ENCODE measurements around the gene RASGRF1.
"Not testable (repeated sequence)": the region's sequence is repeated elsewhere in the genome, so short reads cannot be mapped to it uniquely, and the experiment has no call there.

Gene RASGRF1

GRCh38 chr15:79121571-79121970, 31.0 kb upstream of the RASGRF1 start:
- Histone ChIP-seq H3K4me3 (ENCODE audit: low read length) (no peak overlapping the region), H3K36me3 (ENCODE audit: control insufficient read depth, insufficient read depth, low read length, severe bottlenecking) (no peaks in the 10 kb centered on the region), H3K27me3 (replicated peaks; ENCODE audit: control insufficient read depth, insufficient read depth, low read length) (peaks cover 32% of the 10 kb centered on the region), H3K4me1 (ENCODE audit: control insufficient read depth, insufficient read depth, low read length) (no peaks in the 10 kb centered on the region), H3K9me3 (ENCODE audit: control insufficient read depth, low read length) (no peaks in the 10 kb centered on the region), H3K9ac (ENCODE audit: low read length) (no peak overlapping the region)
- DNase-seq (ENCODE audit: low read depth) = no peak

GRCh38 chr15:79117442-79118204, 27.0 kb upstream of the RASGRF1 start:
- Histone ChIP-seq H3K27me3 (replicated peaks; ENCODE audit: control insufficient read depth, insufficient read depth, low read length) (peaks cover 25% of the 10 kb centered on the region), H3K36me3 (ENCODE audit: control insufficient read depth, insufficient read depth, low read length, severe bottlenecking) (no peaks in the 10 kb centered on the region), H3K4me1 (ENCODE audit: control insufficient read depth, insufficient read depth, low read length) (peaks cover 3% of the 10 kb centered on the region), H3K4me3 (ENCODE audit: low read length) (no peak overlapping the region), H3K9me3 (ENCODE audit: control insufficient read depth, low read length) (peaks cover 9% of the 10 kb centered on the region), H3K9ac (ENCODE audit: low read length) (no peak overlapping the region)
- DNase-seq (ENCODE audit: low read depth) = no peak

DNA sequence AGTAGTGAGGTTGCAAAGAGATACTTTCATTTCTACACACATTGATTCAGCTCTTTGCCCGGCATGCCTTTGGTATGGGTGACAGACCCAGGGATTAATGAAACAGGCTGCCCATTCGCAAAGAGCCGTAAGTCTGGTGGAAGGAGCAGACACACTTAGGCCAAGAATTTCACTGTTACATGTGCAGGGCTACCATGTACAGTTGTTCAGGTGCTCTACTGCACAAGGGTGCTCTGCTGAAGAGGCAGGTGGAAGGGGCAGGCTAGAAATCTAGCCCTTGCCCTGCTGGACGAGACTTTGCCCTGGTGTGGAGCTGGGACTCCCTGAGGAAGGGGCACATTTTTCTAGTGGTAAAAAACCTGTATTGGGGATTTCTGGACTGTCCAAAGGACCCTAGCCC, 26.2 kb upstream of the RASGRF1 start:
- DNase-seq (ENCODE audit: low read depth) = no peak
- Histone ChIP-seq H3K4me3 (ENCODE audit: low read length) (no peak overlapping the region), H3K36me3 (ENCODE audit: control insufficient read depth, insufficient read depth, low read length, severe bottlenecking) (no peaks in the 10 kb centered on the region), H3K4me1 (ENCODE audit: control insufficient read depth, insufficient read depth, low read length) (peaks cover 3% of the 10 kb centered on the region), H3K9me3 (ENCODE audit: control insufficient read depth, low read length) (peaks cover 9% of the 10 kb centered on the region), H3K9ac (ENCODE audit: low read length) (no peak overlapping the region), H3K27me3 (replicated peaks; ENCODE audit: control insufficient read depth, insufficient read depth, low read length) (peaks cover 23% of the 10 kb centered on the region)

DNA sequence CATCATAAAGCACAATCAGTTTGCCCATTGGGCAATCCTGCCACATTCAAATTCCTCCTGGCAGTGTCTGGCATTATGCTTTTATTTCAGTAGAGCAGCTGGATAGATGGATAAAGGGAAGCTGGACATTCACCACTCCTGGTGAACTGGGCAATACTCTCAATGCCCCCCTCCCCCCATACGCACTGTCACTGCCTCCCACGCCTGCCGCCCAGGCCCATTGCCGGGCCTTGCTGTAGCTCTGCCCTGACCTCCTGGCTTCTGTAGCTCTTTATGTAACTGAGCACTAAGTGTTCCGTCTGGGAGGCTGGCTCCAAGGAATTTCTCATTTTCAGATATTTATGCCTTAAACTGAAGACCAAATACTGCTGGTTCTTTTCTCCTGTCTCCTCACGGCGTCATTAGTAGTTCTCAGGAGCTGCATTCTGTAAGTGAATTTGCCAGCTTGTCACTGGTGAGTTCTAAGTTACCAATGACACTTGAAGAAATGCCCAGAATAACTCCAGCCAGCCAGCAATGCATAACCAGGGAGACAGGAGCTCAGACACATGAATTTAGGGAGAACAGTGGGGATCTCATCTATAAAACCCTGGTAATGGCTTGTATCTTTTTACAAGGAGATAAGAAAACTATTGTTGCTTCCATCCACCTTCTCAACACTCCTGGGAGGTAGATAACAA, 25.5 kb upstream of the RASGRF1 start:
- DNase-seq (ENCODE audit: low read depth) = no peak
- Histone ChIP-seq H3K9ac (ENCODE audit: low read length) (no peak overlapping the region), H3K4me1 (ENCODE audit: control insufficient read depth, insufficient read depth, low read length) (peaks cover 3% of the 10 kb centered on the region)

GRCh38 chr15:79113831-79114230, 23.3 kb upstream of the RASGRF1 start:
- Histone ChIP-seq H3K4me1 (ENCODE audit: control insufficient read depth, insufficient read depth, low read length) (peaks cover 3% of the 10 kb centered on the region), H3K36me3 (ENCODE audit: control insufficient read depth, insufficient read depth, low read length, severe bottlenecking) (no peaks in the 10 kb centered on the region), H3K9ac (ENCODE audit: low read length) (no peak overlapping the region), H3K9me3 (ENCODE audit: control insufficient read depth, low read length) (peaks cover 9% of the 10 kb centered on the region), H3K4me3 (ENCODE audit: low read length) (no peak overlapping the region), H3K27me3 (replicated peaks; ENCODE audit: control insufficient read depth, insufficient read depth, low read length) (peaks cover 29% of the 10 kb centered on the region)
- DNase-seq (ENCODE audit: low read depth) = no peak

More for the DNA sequence above, 25.5 kb upstream of the RASGRF1 start:
- peaks cover 9% of the 10 kb centered on the region for H3K9me3 ChIP-seq (ENCODE audit: control insufficient read depth, low read length)
- H3K36me3 ChIP-seq (ENCODE audit: control insufficient read depth, insufficient read depth, low read length, severe bottlenecking) = no peaks in the 10 kb centered on the region
- H3K4me3 ChIP-seq (ENCODE audit: low read length) = no peak overlapping the region
- peaks cover 23% of the 10 kb centered on the region for H3K27me3 ChIP-seq (replicated peaks; ENCODE audit: control insufficient read depth, insufficient read depth, low read length)

GRCh38 chr15:79111404-79111803, 20.8 kb upstream of the RASGRF1 start:
- not testable (repeated sequence) for H3K36me3 ChIP-seq (ENCODE audit: control insufficient read depth, insufficient read depth, low read length, severe bottlenecking); DNase-seq (ENCODE audit: low read depth); H3K9ac ChIP-seq (ENCODE audit: low read length); H3K9me3 ChIP-seq (ENCODE audit: control insufficient read depth, low read length); H3K4me1 ChIP-seq (ENCODE audit: control insufficient read depth, insufficient read depth, low read length); H3K4me3 ChIP-seq (ENCODE audit: low read length)
- peaks cover 34% of the 10 kb centered on the region for H3K27me3 ChIP-seq (replicated peaks; ENCODE audit: control insufficient read depth, insufficient read depth, low read length)

DNA sequence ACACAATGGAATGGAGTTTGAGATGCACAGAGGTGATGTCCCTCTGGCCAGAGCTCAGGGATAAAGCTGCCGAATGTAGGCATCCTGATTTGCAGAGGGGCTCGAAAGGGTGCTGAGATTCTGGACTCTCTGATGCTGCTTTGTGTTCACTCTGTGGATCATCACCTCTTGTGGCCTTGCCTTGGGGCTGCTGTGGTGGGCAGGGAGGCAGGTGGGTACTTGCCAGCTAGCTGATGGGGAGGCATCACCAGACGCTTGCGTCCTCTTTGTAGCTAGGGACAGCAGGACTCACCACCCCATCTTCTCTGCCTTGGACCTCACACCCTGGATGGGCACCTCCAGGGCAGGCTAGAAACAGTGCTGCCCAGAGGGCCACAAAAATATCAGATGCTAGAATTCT, 14.6 kb upstream of the RASGRF1 start:
- peaks cover 14% of the 10 kb centered on the region for H3K9me3 ChIP-seq (ENCODE audit: control insufficient read depth, low read length)
- no peak overlapping the region for H3K4me3 ChIP-seq (ENCODE audit: low read length)
- H3K4me1 ChIP-seq (ENCODE audit: control insufficient read depth, insufficient read depth, low read length) = no peaks in the 10 kb centered on the region
- DNase-seq (ENCODE audit: low read depth) = no peak
- H3K9ac ChIP-seq (ENCODE audit: low read length) = no peak overlapping the region
- H3K36me3 ChIP-seq (ENCODE audit: control insufficient read depth, insufficient read depth, low read length, severe bottlenecking) = no peaks in the 10 kb centered on the region
- peaks cover 41% of the 10 kb centered on the region for H3K27me3 ChIP-seq (replicated peaks; ENCODE audit: control insufficient read depth, insufficient read depth, low read length)

DNA sequence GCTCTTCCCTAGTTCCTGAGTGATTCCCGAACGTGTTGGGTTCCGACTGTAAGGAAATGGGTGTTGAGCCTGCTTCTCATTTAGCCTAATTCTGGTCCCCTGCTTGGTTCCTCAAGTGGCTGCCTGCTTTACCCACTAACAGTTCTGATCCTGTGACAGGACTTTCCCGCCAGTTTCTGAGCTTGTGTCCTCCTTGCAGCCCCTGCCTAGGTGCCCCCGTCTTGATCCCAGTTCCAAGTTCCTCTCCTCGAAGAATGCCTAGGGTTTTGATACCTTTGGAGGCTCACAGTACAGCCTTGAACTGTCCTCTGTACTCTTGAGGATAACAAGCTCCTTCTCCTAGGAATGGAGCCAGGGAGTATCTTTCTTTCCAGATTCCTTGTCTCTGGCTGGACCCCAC, 12.0 kb upstream of the RASGRF1 start:
- H3K4me1 ChIP-seq (ENCODE audit: control insufficient read depth, insufficient read depth, low read length) = no peaks in the 10 kb centered on the region
- H3K9me3 ChIP-seq (ENCODE audit: control insufficient read depth, low read length) = peaks cover 14% of the 10 kb centered on the region
- no peaks in the 10 kb centered on the region for H3K36me3 ChIP-seq (ENCODE audit: control insufficient read depth, insufficient read depth, low read length, severe bottlenecking)
- H3K4me3 ChIP-seq (ENCODE audit: low read length) = no peak overlapping the region
- H3K9ac ChIP-seq (ENCODE audit: low read length) = no peak overlapping the region
- H3K27me3 ChIP-seq (replicated peaks; ENCODE audit: control insufficient read depth, insufficient read depth, low read length) = peaks cover 40% of the 10 kb centered on the region
- no peak for DNase-seq (ENCODE audit: low read depth)

GRCh38 chr15:79101866-79102581, 11.4 kb upstream of the RASGRF1 start:
- no peak for DNase-seq (ENCODE audit: low read depth)
- no peaks in the 10 kb centered on the region for H3K4me1 ChIP-seq (ENCODE audit: control insufficient read depth, insufficient read depth, low read length)
- peaks cover 40% of the 10 kb centered on the region for H3K27me3 ChIP-seq (replicated peaks; ENCODE audit: control insufficient read depth, insufficient read depth, low read length)

DNA sequence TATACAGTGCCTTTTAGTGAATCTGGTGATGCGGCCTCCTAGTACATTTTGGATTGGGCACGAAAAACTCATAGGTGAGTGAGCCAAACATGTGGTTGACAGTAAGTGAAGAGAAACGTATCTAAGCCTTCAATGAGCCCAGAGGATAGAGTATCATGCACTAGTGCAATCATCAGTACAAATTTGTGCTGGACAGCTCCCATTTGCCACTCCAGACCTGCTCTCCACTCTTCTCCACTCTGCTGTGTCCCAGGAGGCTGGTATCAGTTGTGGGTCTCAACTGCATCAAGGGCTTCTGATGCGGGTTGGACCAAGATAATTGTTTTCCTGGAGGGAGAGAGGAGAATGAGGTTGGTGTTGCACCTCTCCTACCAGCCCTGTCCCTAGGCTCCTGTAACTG, 9.1 kb upstream of the RASGRF1 start:
- Histone ChIP-seq H3K9ac (ENCODE audit: low read length) (no peak overlapping the region), H3K36me3 (ENCODE audit: control insufficient read depth, insufficient read depth, low read length, severe bottlenecking) (no peaks in the 10 kb centered on the region), H3K4me3 (ENCODE audit: low read length) (no peak overlapping the region), H3K4me1 (ENCODE audit: control insufficient read depth, insufficient read depth, low read length) (no peaks in the 10 kb centered on the region), H3K27me3 (replicated peaks; ENCODE audit: control insufficient read depth, insufficient read depth, low read length) (peaks cover 36% of the 10 kb centered on the region), H3K9me3 (ENCODE audit: control insufficient read depth, low read length) (peaks cover 14% of the 10 kb centered on the region)
- no peak for DNase-seq (ENCODE audit: low read depth)

More at GRCh38 chr15:79101866-79102581, 11.4 kb upstream of the RASGRF1 start:
- Histone ChIP-seq H3K9ac (ENCODE audit: low read length) (no peak overlapping the region), H3K36me3 (ENCODE audit: control insufficient read depth, insufficient read depth, low read length, severe bottlenecking) (no peaks in the 10 kb centered on the region), H3K4me3 (ENCODE audit: low read length) (no peak overlapping the region), H3K9me3 (ENCODE audit: control insufficient read depth, low read length) (peaks cover 14% of the 10 kb centered on the region)

GRCh38 chr15:79094611-79095021, 4.0 kb upstream of the RASGRF1 start:
- H3K27me3 ChIP-seq (replicated peaks; ENCODE audit: control insufficient read depth, insufficient read depth, low read length) = peaks cover 48% of the 10 kb centered on the region
- no peak for DNase-seq (ENCODE audit: low read depth)
- no peak overlapping the region for H3K4me3 ChIP-seq (ENCODE audit: low read length)
- no peaks in the 10 kb centered on the region for H3K9me3 ChIP-seq (ENCODE audit: control insufficient read depth, low read length)
- H3K4me1 ChIP-seq (ENCODE audit: control insufficient read depth, insufficient read depth, low read length) = no peaks in the 10 kb centered on the region
- no peaks in the 10 kb centered on the region for H3K36me3 ChIP-seq (ENCODE audit: control insufficient read depth, insufficient read depth, low read length, severe bottlenecking)
- no peak overlapping the region for H3K9ac ChIP-seq (ENCODE audit: low read length)
